NCI-H446 treated with DMSO at 0.1 percent for 48 hours (cell line): ENCODE data around the gene SYT10.
"Not testable (repeated sequence)": the region's sequence is repeated elsewhere in the genome, so short reads cannot be mapped to it uniquely, and the experiment has no call there.

Experiments used
- DNase-seq: peaks from one replicate; lab custom pipeline; 2025; lab: John Stamatoyannopoulos, UW

Gene SYT10

GRCh38 chr12:33357181-33357580 is 82.4 kb downstream of the SYT10 start:
- no peak for DNase-seq

DNA sequence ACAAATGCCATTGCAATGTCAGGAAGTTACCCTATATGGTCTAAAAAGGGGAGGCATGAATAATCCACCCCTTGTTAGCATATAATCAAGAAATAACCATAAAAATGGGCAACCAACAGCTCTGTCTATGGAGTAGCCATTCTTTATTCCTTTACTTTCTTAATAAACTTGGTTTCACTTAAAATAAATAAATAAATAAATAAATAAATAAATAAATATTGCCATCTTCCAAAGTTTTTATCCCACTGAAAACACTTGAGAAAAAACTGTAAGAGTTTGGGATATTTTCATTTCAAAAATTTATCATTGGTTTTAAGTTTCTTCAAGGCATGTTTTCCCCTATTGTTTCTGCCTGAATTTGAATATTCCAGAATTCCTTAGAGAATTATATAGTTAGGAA is 89.8 kb downstream of the SYT10 start:
- DNase-seq, result no peak

GRCh38 chr12:33331961-33332398 is 107.6 kb downstream of the SYT10 start:
- DNase-seq, result not testable (repeated sequence)

GRCh38 chr12:33330940-33331339 is 108.7 kb downstream of the SYT10 start:
- DNase-seq, result no peak
